Left cardiac atrium (tissue), 4 donors: Measurements from ENCODE around the gene DIAPH2. TPM values are rescaled to one million over a fixed set of nuclear protein-coding genes. Genes with fewer than 3 reads are reported as not detected.

Experiments
- ATAC-seq, 2 donors: fragments of 200-7000 bp; cut with Tn5 transposase; one replicate each; pipeline ENCODE4 v1.9.1; 2020; ENCODE audit warnings: mild to moderate bottlenecking in 2 of 2, moderate library complexity in 2 of 2
- DNase-seq: peaks from one replicate; pipeline ENCODE4 v3.0.0-alpha.2; 2020
- intact Hi-C, 2 donors: fragments of 100-400 bp; cut with DNase I; formaldehyde crosslinking; loops; one replicate each; pipeline versions ENCODE4 v1.14.1 to v1.15.1; 2022 to 2023
- total RNA-seq, 2 donors: library from RNA; stranded (reverse); fragmentation: NEBNext Ultra II Directional; extraction: Animal tissue kit (Norgen Biotek cat#: 25700); gene quantifications; one replicate each; pipeline ENCODE4 v1.2.1, GENCODE V29; 2021
- donor health status: DM: no; HTN: yes; CAD: no.
- donor health status: DM: no; HTN: yes; CAD: no; lungs with severe emphysema.
- donor health status: DM: yes; HTN: yes; CAD: no.
- donor health status: Dilated cardiomyopathy.

The DIAPH2 gene
- total RNA-seq, 2 donors from 2014 or later = 13.0 to 13.3 TPM

GRCh38 chrX:97479106-97479890 lies 794.7 kb downstream of the DIAPH2 start:
- ATAC-seq = no peak
- intact Hi-C loops = no loop called here
- no peak for DNase-seq

- intact Hi-C loops = no loop called here
- ATAC-seq (no peak), DNase-seq (no peak)
These were observed 796.6 kb downstream of the DIAPH2 start for GRCh38 chrX:97481228-97481627.

GRCh38 chrX:97482666-97483300 lies 798.1 kb downstream of the DIAPH2 start:
- intact Hi-C loops = no loop called here
- DNase-seq = no peak
- ATAC-seq = no peak

- ATAC-seq = no peak
- no peak for DNase-seq
These were observed 806.0 kb downstream of the DIAPH2 start for GRCh38 chrX:97490656-97491055.

GRCh38 chrX:97494756-97495372 lies 810.2 kb downstream of the DIAPH2 start:
- DNase-seq (no peak), ATAC-seq (no peak)
- intact Hi-C loops = no loop called here

More at GRCh38 chrX:97490656-97491055, 806.0 kb downstream of the DIAPH2 start:
- intact Hi-C loops = no loop called here

- intact Hi-C loops = no loop called here
- DNase-seq = no peak
- no peak for ATAC-seq
These were observed 813.5 kb downstream of the DIAPH2 start for GRCh38 chrX:97498093-97498492.

- no peak for DNase-seq
- no peak for ATAC-seq
- intact Hi-C loops = no loop called here
These were observed 819.8 kb downstream of the DIAPH2 start for GRCh38 chrX:97504431-97504830.

- no peak for ATAC-seq
- no peak for DNase-seq
- intact Hi-C loops = no loop called here
These were observed 833.1 kb downstream of the DIAPH2 start for GRCh38 chrX:97517763-97518162.

- no peak for ATAC-seq
- DNase-seq = no peak
- intact Hi-C loops = no loop called here
These were observed 837.7 kb downstream of the DIAPH2 start for GRCh38 chrX:97522307-97522706.

- intact Hi-C loops = no loop called here
- ATAC-seq = no peak
- DNase-seq = no peak
These were observed 839.7 kb downstream of the DIAPH2 start for GRCh38 chrX:97524340-97524739.

GRCh38 chrX:97524997-97525396 lies 840.4 kb downstream of the DIAPH2 start:
- no peak for DNase-seq
- intact Hi-C loops = no loop called here
- no peak for ATAC-seq

GRCh38 chrX:97525981-97526380 lies 841.3 kb downstream of the DIAPH2 start:
- ATAC-seq = no peak
- no peak for DNase-seq
- intact Hi-C loops = no loop called here

- no peak for DNase-seq
- no peak for ATAC-seq
- intact Hi-C loops = no loop called here
These were observed 843.1 kb downstream of the DIAPH2 start for GRCh38 chrX:97527725-97528124.

GRCh38 chrX:97529536-97530200 lies 845.0 kb downstream of the DIAPH2 start:
- ATAC-seq = no peak
- no peak for DNase-seq
- intact Hi-C loops = no loop called here

- ATAC-seq (no peak), DNase-seq (no peak)
- intact Hi-C loops = no loop called here
These were observed 847.2 kb downstream of the DIAPH2 start for GRCh38 chrX:97531825-97532224.

GRCh38 chrX:97538745-97539144 lies 854.1 kb downstream of the DIAPH2 start:
- intact Hi-C loops = no loop called here
- DNase-seq (no peak), ATAC-seq (no peak)

GRCh38 chrX:97539970-97540519 lies 855.4 kb downstream of the DIAPH2 start:
- ATAC-seq = no peak
- intact Hi-C loops = no loop called here
- no peak for DNase-seq

- ATAC-seq (no peak), DNase-seq (no peak)
- intact Hi-C loops = no loop called here
These were observed 863.4 kb downstream of the DIAPH2 start for GRCh38 chrX:97547877-97548578.

GRCh38 chrX:97551821-97552220 lies 867.2 kb downstream of the DIAPH2 start:
- intact Hi-C loops = no loop called here
- ATAC-seq (no peak), DNase-seq (no peak)
